ENCODE results near the gene SLC16A3. TPM values are rescaled to one million over a fixed set of nuclear protein-coding genes. Genes with fewer than 3 reads are reported as not detected.

Gene SLC16A3
- total RNA-seq, 1 donor from 2014 or later: 18.1 TPM

GRCh38 chr17:82215095-82215971, 13.5 kb upstream of the SLC16A3 start:
- peak overlapping the region; percentile 90 for H3K27ac Mint-ChIP-seq (ENCODE audit: unreplicated experiment)
- no peak for TF ChIP-seq CTCF (IDR thresholded peaks at IDR 0.05)
- H3K36me3 Mint-ChIP-seq (ENCODE audit: unreplicated experiment): no peaks in the 10 kb centered on the region
- DNase-seq (ENCODE audit: extremely low spot score, unreplicated experiment): no peak
- no peak overlapping the region for H3K4me3 Mint-ChIP-seq (ENCODE audit: unreplicated experiment)
- H3K27me3 Mint-ChIP-seq (ENCODE audit: unreplicated experiment): no peaks in the 10 kb centered on the region
- no peaks in the 10 kb centered on the region for H3K9me3 Mint-ChIP-seq (ENCODE audit: unreplicated experiment)
- peaks cover 41% of the 10 kb centered on the region for H3K4me1 Mint-ChIP-seq (ENCODE audit: unreplicated experiment)

- TF ChIP-seq CTCF (IDR thresholded peaks at IDR 0.05): no peak
- Mint-ChIP-seq H3K27me3 (ENCODE audit: unreplicated experiment) (no peaks in the 10 kb centered on the region), H3K27ac (ENCODE audit: unreplicated experiment) (peak overlapping the region; percentile 90), H3K36me3 (ENCODE audit: unreplicated experiment) (no peaks in the 10 kb centered on the region), H3K4me3 (ENCODE audit: unreplicated experiment) (no peak overlapping the region), H3K9me3 (ENCODE audit: unreplicated experiment) (no peaks in the 10 kb centered on the region), H3K4me1 (ENCODE audit: unreplicated experiment) (peaks cover 41% of the 10 kb centered on the region)
- DNase-seq (ENCODE audit: extremely low spot score, unreplicated experiment): no peak
Observed at GRCh38 chr17:82215972-82216300, 12.9 kb upstream of the SLC16A3 start.

GRCh38 chr17:82216301-82217119, 12.3 kb upstream of the SLC16A3 start:
- Mint-ChIP-seq H3K27ac (ENCODE audit: unreplicated experiment) (peak overlapping the region; percentile 90), H3K4me3 (ENCODE audit: unreplicated experiment) (no peak overlapping the region), H3K27me3 (ENCODE audit: unreplicated experiment) (no peaks in the 10 kb centered on the region), H3K9me3 (ENCODE audit: unreplicated experiment) (no peaks in the 10 kb centered on the region), H3K4me1 (ENCODE audit: unreplicated experiment) (peaks cover 44% of the 10 kb centered on the region), H3K36me3 (ENCODE audit: unreplicated experiment) (no peaks in the 10 kb centered on the region)
- TF ChIP-seq CTCF (IDR thresholded peaks at IDR 0.05): no peak
- peak; percentile 83 for DNase-seq (ENCODE audit: extremely low spot score, unreplicated experiment)

GRCh38 chr17:82217120-82217529, 11.7 kb upstream of the SLC16A3 start:
- peak overlapping the region; percentile 90 for H3K27ac Mint-ChIP-seq (ENCODE audit: unreplicated experiment)

More at GRCh38 chr17:82217120-82217529, 11.7 kb upstream of the SLC16A3 start:
- peaks cover 40% of the 10 kb centered on the region for H3K4me1 Mint-ChIP-seq (ENCODE audit: unreplicated experiment)
- no peaks in the 10 kb centered on the region for H3K27me3 Mint-ChIP-seq (ENCODE audit: unreplicated experiment)
- no peaks in the 10 kb centered on the region for H3K36me3 Mint-ChIP-seq (ENCODE audit: unreplicated experiment)
- peak; percentile 83 for DNase-seq (ENCODE audit: extremely low spot score, unreplicated experiment)
- H3K9me3 Mint-ChIP-seq (ENCODE audit: unreplicated experiment): no peaks in the 10 kb centered on the region
- no peak for TF ChIP-seq CTCF (IDR thresholded peaks at IDR 0.05)
- no peak overlapping the region for H3K4me3 Mint-ChIP-seq (ENCODE audit: unreplicated experiment)

Measured in osteocyte (in vitro differentiated cells).